ENCODE data around the gene ZDHHC8. TPM values are rescaled to one million over a fixed set of nuclear protein-coding genes. Genes with fewer than 3 reads are reported as not detected.

The ZDHHC8 gene
- total and polyA plus RNA-seq, 9 donors: 13.7 to 52.8 (median 41.5) TPM

DNA sequence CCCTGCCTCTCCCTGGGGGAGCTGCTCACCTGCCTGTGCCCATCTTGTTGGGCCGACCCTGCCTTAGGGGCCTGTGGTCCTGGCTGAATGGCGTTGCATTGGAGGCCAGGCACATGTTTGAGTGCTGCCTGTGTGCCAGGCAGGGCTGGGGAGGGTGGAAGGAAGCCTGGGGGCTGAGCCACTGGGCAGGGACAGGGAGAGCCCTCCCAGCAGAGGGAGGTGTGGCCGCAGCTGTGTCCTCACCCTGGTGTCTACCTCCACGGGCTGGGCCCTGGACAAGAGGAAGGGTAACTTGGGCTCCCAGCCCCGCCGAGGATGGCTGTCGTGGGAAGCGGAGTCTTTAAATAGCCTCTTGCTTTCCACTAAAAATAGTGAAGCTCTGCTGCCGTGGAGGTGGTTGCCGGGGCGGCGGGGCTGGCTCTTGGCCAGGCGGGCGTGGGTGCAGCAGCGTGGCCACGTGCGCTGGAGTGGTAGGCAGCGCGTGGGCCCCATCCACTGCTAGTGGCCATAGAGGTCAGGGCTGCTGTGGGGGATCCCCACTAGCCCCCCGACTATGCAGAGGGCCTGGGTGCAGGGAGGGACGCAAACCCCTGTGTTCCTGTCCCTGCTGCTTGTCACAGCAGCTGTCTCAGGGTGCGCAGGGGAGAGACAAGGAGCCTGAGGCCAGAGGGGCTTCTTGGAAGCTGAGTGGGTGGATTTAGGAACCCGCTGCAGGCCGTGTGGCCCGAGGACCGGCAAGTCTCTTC lies 6.2 kb downstream of the ZDHHC8 start:
- peak overlapping the region; percentile 69 for H3K27ac ChIP-seq (ENCODE audit: low read length)
- peaks cover 54% of the 10 kb centered on the region for H3K4me1 ChIP-seq (ENCODE audit: control insufficient read depth, insufficient read depth, low read length)
- DNase-seq: no peak
- H3K27me3 ChIP-seq (ENCODE audit: control insufficient read depth, insufficient read depth, low read length): no peaks in the 10 kb centered on the region
- no peaks in the 10 kb centered on the region for H3K9me3 ChIP-seq (replicated peaks; ENCODE audit: control insufficient read depth, low read depth, low read length)
- peaks cover 31% of the 10 kb centered on the region for H3K36me3 ChIP-seq (ENCODE audit: control insufficient read depth, insufficient read depth, low read length)
- H3K4me3 ChIP-seq (ENCODE audit: low read length): no peak overlapping the region
- 42% methylated on average over 23 of the region's 26 CpGs for WGBS (ENCODE audit: insufficient coverage)

GRCh38 chr22:20138417-20138738 lies 6.8 kb downstream of the ZDHHC8 start:
- H3K36me3 ChIP-seq (ENCODE audit: control insufficient read depth, insufficient read depth, low read length): peaks cover 37% of the 10 kb centered on the region
- 49% methylated on average over 4 of the region's 4 CpGs for WGBS (ENCODE audit: insufficient coverage)

DNA sequence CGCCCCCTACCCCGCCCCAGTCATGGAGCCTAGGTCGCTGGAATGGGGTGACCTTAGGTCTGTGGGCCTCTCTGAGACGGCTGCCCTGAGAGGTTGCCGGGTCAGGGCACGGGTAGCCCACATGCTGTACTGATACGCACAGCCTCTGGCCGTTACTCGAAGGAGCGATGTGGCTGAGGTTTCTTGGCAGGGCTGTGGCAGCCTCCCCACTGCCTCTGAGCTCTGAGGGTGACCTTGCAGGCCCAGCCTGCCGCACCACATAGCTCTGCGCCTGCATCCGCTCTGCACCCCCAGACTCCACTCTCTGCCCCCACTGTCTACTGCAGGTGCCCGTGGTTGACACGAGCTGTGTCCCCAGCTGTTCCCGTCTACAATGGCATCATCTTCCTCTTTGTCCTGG lies 7.3 kb downstream of the ZDHHC8 start:
- peaks cover 46% of the 10 kb centered on the region for H3K4me1 ChIP-seq (ENCODE audit: control insufficient read depth, insufficient read depth, low read length)

More at GRCh38 chr22:20138417-20138738, 6.8 kb downstream of the ZDHHC8 start:
- H3K4me3 ChIP-seq (ENCODE audit: low read length): no peak overlapping the region
- peak overlapping the region; percentile 69 for H3K27ac ChIP-seq (ENCODE audit: low read length)
- no peaks in the 10 kb centered on the region for H3K27me3 ChIP-seq (ENCODE audit: control insufficient read depth, insufficient read depth, low read length)
- H3K9me3 ChIP-seq (replicated peaks; ENCODE audit: control insufficient read depth, low read depth, low read length): no peaks in the 10 kb centered on the region
- peaks cover 49% of the 10 kb centered on the region for H3K4me1 ChIP-seq (ENCODE audit: control insufficient read depth, insufficient read depth, low read length)
- no peak for DNase-seq

DNA sequence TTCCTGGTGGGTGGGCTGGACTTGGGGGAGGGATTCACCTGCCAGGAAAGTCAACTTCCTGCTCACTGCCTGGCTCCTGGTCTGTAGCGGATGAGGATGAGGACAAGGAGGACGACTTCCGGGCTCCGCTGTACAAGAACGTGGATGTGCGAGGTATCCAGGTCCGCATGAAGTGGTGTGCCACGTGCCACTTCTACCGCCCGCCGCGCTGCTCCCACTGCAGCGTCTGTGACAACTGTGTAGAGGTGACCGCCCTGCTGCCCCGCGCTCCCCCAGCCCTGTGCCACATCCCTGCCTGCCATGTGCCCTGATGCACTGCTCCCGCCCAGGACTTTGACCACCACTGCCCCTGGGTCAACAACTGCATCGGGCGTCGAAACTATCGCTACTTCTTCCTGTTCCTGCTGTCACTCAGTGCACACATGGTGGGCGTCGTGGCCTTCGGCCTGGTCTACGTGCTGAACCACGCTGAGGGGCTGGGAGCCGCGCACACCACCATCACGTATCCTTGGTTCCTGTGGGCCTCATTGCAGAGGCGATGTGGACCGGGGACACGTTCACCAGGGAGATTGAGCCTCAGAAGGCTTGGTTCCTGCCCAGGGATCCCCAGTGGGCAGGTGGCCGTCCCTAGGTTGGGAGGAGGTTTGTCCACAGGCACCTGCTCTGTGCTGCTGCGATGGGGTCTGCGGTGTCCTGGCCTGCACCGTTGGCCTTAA lies 7.9 kb downstream of the ZDHHC8 start:
- Histone ChIP-seq H3K27me3 (ENCODE audit: control insufficient read depth, insufficient read depth, low read length) (no peaks in the 10 kb centered on the region), H3K27ac (ENCODE audit: low read length) (no peak overlapping the region), H3K36me3 (ENCODE audit: control insufficient read depth, insufficient read depth, low read length) (peaks cover 47% of the 10 kb centered on the region), H3K9me3 (replicated peaks; ENCODE audit: control insufficient read depth, low read depth, low read length) (no peaks in the 10 kb centered on the region), H3K4me1 (ENCODE audit: control insufficient read depth, insufficient read depth, low read length) (peaks cover 42% of the 10 kb centered on the region), H3K4me3 (ENCODE audit: low read length) (no peak overlapping the region)
- WGBS (ENCODE audit: insufficient coverage): 94% methylated on average over 36 of the region's 36 CpGs
- no peak for DNase-seq

More for the DNA sequence above, 7.3 kb downstream of the ZDHHC8 start:
- WGBS (ENCODE audit: insufficient coverage): 86% methylated on average over 16 of the region's 16 CpGs
- no peak for DNase-seq
- H3K4me3 ChIP-seq (ENCODE audit: low read length): no peak overlapping the region
- no peak overlapping the region for H3K27ac ChIP-seq (ENCODE audit: low read length)
- peaks cover 42% of the 10 kb centered on the region for H3K36me3 ChIP-seq (ENCODE audit: control insufficient read depth, insufficient read depth, low read length)
- no peaks in the 10 kb centered on the region for H3K9me3 ChIP-seq (replicated peaks; ENCODE audit: control insufficient read depth, low read depth, low read length)
- no peaks in the 10 kb centered on the region for H3K27me3 ChIP-seq (ENCODE audit: control insufficient read depth, insufficient read depth, low read length)

DNA sequence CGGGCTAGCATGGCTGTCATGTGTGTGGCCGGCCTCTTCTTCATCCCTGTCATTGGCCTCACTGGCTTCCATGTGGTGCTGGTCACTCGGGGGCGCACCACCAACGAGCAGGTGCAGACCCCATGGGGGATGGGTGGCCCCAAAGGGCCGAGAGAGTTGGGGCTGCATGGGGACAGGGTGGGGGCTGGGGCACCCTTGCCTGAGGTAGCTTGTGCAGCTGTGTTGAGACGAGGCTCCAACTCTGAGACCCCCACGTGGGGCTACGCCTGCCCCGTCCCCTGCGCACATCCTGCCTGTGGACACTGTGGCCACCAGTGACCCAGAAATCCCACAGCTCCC lies 8.5 kb downstream of the ZDHHC8 start:
- H3K9me3 ChIP-seq (replicated peaks; ENCODE audit: control insufficient read depth, low read depth, low read length): no peaks in the 10 kb centered on the region
- no peak overlapping the region for H3K4me3 ChIP-seq (ENCODE audit: low read length)
- no peak for DNase-seq
- H3K27ac ChIP-seq (ENCODE audit: low read length): no peak overlapping the region
- H3K36me3 ChIP-seq (ENCODE audit: control insufficient read depth, insufficient read depth, low read length): peaks cover 49% of the 10 kb centered on the region
- WGBS (ENCODE audit: insufficient coverage): 87% methylated on average over 10 of the region's 11 CpGs
- peaks cover 38% of the 10 kb centered on the region for H3K4me1 ChIP-seq (ENCODE audit: control insufficient read depth, insufficient read depth, low read length)
- H3K27me3 ChIP-seq (ENCODE audit: control insufficient read depth, insufficient read depth, low read length): no peaks in the 10 kb centered on the region

- Histone ChIP-seq H3K9me3 (replicated peaks; ENCODE audit: control insufficient read depth, low read depth, low read length) (no peaks in the 10 kb centered on the region), H3K27me3 (ENCODE audit: control insufficient read depth, insufficient read depth, low read length) (no peaks in the 10 kb centered on the region), H3K4me3 (ENCODE audit: low read length) (no peak overlapping the region), H3K4me1 (ENCODE audit: control insufficient read depth, insufficient read depth, low read length) (peaks cover 33% of the 10 kb centered on the region), H3K36me3 (ENCODE audit: control insufficient read depth, insufficient read depth, low read length) (peaks cover 54% of the 10 kb centered on the region), H3K27ac (ENCODE audit: low read length) (no peak overlapping the region)
- 87% methylated on average over 15 of the region's 17 CpGs for WGBS (ENCODE audit: insufficient coverage)
- no peak for DNase-seq
Measured at GRCh38 chr22:20140521-20140964, 8.9 kb downstream of the ZDHHC8 start.

DNA sequence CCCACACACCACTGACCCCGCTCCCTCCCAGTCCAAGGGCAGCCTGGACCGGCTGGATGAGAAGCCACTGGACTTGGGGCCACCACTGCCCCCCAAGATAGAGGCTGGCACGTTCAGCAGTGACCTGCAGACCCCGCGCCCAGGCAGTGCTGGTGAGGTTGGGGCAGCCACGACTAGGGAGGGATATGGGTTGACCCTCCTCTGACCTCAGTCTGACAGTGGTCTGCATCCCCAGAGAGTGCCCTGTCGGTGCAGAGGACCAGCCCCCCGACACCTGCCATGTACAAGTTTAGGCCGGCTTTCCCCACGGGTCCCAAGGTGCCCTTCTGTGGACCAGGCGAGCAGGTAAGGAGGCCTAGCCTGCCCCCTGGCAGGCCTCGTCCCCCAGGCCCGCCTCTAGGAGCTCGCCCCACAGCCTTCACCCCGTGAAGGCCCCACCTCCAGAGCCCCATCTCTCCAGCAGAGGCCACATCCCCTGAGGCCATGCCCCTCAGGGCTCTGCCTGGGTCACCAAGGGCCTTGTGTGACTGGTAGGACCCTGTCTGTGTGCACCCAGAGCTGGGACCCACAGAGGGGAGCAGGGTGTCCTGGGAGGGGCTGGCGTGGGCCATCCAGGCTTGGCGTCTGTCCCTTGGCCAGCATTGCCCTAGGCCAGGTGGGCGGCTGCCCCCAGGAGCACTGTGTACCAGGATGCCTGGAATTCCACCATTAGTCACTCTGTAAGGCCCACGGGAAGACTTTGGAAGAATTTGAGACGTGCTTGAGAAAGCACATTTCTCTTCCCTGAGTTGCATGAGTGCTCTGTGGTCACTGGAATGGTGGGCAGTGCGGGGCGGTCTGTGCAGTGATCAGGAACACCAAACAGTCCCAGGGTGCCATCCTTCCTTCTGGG lies 9.8 kb downstream of the ZDHHC8 start:
- no peaks in the 10 kb centered on the region for H3K27me3 ChIP-seq (ENCODE audit: control insufficient read depth, insufficient read depth, low read length)
- peaks cover 26% of the 10 kb centered on the region for H3K4me1 ChIP-seq (ENCODE audit: control insufficient read depth, insufficient read depth, low read length)
- H3K9me3 ChIP-seq (replicated peaks; ENCODE audit: control insufficient read depth, low read depth, low read length): no peaks in the 10 kb centered on the region
- H3K4me3 ChIP-seq (ENCODE audit: low read length): no peak overlapping the region
- no peak overlapping the region for H3K27ac ChIP-seq (ENCODE audit: low read length)
- WGBS (ENCODE audit: insufficient coverage): 78% methylated on average over 20 of the region's 22 CpGs
- peaks cover 54% of the 10 kb centered on the region for H3K36me3 ChIP-seq (ENCODE audit: control insufficient read depth, insufficient read depth, low read length)
- no peak for DNase-seq

DNA sequence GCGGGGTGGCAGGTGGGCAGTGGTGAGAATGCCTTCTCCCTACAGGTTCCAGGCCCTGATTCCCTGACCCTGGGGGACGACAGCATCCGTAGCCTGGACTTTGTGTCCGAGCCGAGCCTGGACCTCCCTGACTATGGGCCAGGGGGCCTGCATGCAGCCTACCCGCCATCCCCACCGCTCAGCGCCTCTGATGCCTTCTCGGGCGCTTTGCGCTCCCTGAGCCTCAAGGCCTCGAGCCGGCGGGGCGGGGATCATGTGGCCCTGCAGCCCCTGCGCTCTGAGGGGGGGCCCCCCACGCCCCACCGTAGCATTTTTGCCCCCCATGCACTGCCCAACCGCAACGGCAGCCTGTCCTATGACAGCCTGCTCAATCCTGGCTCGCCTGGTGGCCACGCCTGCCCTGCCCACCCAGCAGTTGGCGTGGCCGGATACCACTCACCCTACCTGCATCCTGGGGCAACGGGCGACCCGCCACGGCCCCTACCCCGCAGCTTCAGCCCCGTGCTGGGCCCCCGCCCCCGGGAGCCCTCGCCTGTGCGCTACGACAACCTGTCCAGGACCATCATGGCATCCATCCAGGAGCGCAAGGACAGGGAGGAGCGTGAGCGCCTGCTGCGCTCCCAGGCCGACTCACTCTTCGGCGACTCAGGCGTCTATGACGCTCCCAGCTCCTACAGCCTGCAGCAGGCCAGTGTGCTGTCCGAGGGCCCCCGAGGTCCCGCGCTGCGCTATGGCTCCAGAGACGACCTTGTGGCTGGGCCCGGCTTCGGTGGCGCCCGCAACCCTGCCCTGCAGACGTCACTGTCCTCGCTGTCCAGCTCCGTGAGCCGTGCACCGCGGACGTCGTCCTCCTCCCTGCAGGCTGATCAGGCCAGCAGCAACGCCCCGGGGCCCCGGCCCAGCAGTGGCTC lies 11.4 kb downstream of the ZDHHC8 start:
- 92% methylated on average over 61 of the region's 65 CpGs for WGBS (ENCODE audit: insufficient coverage)
- H3K4me3 ChIP-seq (ENCODE audit: low read length): no peak overlapping the region
- no peak for DNase-seq
- H3K4me1 ChIP-seq (ENCODE audit: control insufficient read depth, insufficient read depth, low read length): peaks cover 23% of the 10 kb centered on the region
- H3K36me3 ChIP-seq (ENCODE audit: control insufficient read depth, insufficient read depth, low read length): peaks cover 57% of the 10 kb centered on the region
- no peaks in the 10 kb centered on the region for H3K9me3 ChIP-seq (replicated peaks; ENCODE audit: control insufficient read depth, low read depth, low read length)
- H3K27ac ChIP-seq (ENCODE audit: low read length): no peak overlapping the region
- no peaks in the 10 kb centered on the region for H3K27me3 ChIP-seq (ENCODE audit: control insufficient read depth, insufficient read depth, low read length)

- Histone ChIP-seq H3K36me3 (ENCODE audit: control insufficient read depth, insufficient read depth, low read length) (peaks cover 56% of the 10 kb centered on the region), H3K27ac (ENCODE audit: low read length) (no peak overlapping the region), H3K9me3 (replicated peaks; ENCODE audit: control insufficient read depth, low read depth, low read length) (no peaks in the 10 kb centered on the region), H3K4me3 (ENCODE audit: low read length) (no peak overlapping the region), H3K4me1 (ENCODE audit: control insufficient read depth, insufficient read depth, low read length) (peaks cover 16% of the 10 kb centered on the region), H3K27me3 (ENCODE audit: control insufficient read depth, insufficient read depth, low read length) (no peaks in the 10 kb centered on the region)
- DNase-seq: no peak
- WGBS (ENCODE audit: insufficient coverage): 78% methylated on average over 17 of the region's 19 CpGs
Measured at GRCh38 chr22:20143883-20144665, 12.5 kb downstream of the ZDHHC8 start.
